HG03066 (cell line): ENCODE data around the gene HYAL2.

Experiments used
- ATAC-seq: cut with Tn5 transposase; IDR thresholded peaks from one replicate; pipeline ENCODE4 v1.9.1; 2021; ENCODE audit warnings: low read depth; ENCODE audit not compliant: unreplicated experiment

HYAL2 gene

GRCh38 chr3:50331364-50331907 is 8.9 kb upstream of the HYAL2 start:
- no peak for ATAC-seq

DNA sequence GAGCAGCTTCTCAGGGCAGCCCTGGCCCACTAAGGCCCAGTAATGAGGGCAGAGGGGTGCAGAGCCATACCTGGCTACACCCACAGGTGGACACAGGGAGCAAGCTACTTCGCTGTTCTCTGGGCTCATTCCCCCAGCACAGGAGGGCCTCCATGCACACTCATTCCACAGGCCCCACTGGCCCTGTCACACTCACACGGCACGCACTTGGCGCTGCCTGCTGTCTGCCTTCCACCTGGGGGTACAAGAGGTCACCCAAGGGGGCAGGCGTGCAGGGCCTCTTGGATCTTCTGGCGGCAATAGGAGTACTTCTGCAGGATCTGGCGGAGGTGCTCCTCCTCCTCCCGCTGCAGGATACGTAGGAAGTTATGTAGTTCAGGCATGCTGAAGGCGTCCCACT is 7.8 kb upstream of the HYAL2 start:
- ATAC-seq: no peak

DNA sequence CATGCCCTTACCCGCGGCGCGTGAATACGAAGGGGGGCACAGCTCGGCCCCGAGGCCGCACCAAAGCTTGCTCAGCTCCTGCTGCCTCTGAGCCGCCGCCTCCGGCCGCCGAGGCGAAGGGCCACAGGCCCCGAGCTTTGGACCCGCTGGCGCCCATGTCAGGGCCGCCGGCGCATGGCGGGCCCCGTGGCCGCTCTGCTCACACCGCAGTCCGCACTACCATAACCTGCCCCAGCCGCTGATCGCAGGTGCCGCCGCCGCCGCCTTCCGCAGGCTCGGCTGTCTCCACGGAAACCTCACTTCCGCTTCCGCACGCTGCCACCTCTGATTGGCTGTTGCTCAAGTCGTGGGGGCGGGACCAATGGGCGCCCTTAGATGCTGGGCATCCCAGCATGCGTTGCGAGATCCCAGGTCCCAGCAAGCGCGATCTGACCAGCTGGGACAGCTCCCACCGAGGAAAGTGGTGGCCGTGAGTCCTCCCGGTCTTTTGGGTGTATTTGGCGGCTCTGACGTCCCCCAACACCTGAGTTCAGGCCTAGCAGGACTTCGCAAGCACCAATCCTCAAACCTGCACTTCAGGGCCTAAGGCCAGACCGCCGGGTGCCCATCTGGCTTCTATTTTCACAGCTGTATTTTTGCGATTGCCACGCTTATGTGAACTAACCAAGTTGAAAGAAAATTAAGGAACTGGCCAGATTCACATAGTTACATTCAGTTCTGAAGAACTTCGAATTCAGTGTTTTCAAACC is 5.6 kb upstream of the HYAL2 start, which contains the start of gene TUSC2:
TUSC2 (minus strand) TSS at position 281 of the 749 bp plus-strand sequence; CDS start at position 157, 124 bp downstream.
- ATAC-seq: peak; percentile 95

- no peak for ATAC-seq
Measured at GRCh38 chr3:50327129-50327528, 4.6 kb upstream of the HYAL2 start.

GRCh38 chr3:50326182-50326541 is 3.6 kb upstream of the HYAL2 start:
- ATAC-seq: no peak

- ATAC-seq: no peak
Measured at GRCh38 chr3:50325497-50326181, 3.1 kb upstream of the HYAL2 start.

GRCh38 chr3:50325113-50325480 is 2.6 kb upstream of the HYAL2 start:
- ATAC-seq: no peak

DNA sequence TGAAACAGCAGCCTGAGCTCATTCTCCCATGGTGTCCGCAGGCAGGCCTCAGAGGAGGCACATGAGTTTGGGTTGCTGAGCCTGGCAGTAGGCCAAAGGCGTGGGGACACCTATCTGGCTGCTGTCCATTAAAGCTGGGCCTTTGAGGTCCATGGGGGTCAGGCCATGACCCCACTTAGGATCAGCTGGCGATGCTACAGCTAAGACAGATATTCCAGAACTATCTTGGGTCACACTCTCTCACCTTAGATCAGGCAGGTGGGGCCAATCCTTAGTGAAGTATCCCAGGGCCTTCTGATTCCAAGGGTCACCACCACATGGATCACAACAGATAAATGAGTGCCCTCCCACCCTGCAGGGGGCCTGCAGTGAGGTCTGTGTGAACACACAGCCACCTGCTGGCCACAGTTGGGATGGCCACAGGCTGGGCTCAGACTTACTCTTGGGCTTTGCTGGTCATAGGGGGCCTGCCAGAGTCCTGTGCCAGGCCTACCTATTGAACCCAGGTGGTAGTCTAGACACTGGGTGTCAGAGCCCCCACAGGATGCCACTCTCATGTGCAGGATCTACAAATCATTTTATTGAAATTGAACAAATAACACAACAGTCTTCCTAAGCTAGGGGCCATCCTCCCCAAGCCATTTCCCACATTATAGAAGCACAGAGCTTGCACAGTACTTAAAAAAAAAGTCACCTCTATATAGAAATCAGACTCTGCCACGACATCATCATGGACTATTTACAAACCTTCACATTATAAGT is 2.0 kb upstream of the HYAL2 start:
- no peak for ATAC-seq

DNA sequence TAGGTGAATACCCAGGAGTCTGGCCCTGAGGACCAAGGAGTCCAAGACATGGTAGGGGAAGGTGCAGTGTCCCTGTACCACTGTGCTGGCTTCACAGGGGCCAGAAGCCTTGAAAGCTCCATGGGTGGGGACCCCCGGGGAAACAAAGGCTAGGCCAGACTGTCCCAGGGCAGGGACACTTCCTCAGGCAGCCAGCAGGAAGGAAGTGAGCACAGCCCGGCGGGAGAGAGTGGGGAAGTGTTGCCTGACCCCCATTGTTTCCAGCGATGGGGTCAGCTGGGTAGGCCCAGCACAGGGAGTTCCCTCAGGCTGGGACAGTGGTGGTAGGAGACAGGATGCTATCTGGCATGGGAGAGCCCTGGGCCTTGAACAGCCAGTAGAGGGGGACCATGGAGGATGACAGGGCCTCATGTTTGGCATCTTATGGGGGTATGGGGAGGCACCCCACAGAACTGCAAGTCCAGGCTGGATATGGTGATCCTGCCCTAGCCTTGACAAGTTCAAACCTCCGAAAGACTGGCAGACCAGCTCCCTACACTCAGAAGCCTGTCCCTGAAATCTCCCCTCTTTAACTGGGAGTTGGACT is 1.2 kb upstream of the HYAL2 start:
- ATAC-seq: no peak

DNA sequence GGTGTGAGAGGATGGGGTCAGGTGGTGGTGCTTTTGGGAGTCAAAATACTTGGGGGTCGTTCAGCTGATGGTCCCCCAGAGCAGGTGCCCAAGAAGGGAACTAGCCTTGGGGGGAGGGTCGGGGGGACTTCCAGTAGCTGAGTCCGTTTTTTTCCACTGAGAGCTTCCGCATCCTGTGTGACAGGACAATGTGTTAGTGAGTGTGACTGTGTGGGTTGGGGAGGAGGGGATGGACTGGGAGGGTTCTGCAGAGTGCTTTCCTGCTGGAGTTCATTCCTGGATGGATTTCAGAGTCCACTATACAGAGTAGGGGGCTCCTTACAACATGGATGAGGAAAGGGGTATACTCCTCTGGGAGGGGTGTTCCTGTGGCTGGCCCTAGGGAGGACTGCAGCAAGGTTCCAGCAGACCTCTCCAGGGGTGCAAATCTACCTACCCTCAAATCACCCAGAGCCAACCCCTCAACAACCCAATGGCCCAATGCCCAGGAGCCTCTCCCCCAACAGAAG is 601 bp upstream of the HYAL2 start:
- no peak for ATAC-seq

DNA sequence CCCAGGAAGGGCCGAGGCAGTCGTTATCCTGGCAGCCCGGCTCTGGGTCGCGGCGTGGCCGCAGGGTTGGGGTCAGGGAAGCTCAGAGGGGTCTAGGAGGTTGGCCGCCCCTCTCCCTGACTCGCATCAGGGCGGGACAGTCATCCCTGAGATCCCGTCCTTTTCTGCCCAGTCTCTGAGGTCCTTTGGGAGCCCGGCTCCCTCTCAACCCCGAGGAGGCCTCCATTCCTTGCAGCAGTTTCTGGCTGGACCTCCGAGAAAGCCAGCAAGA is 495 bp downstream of the HYAL2 start:
- no peak for ATAC-seq

DNA sequence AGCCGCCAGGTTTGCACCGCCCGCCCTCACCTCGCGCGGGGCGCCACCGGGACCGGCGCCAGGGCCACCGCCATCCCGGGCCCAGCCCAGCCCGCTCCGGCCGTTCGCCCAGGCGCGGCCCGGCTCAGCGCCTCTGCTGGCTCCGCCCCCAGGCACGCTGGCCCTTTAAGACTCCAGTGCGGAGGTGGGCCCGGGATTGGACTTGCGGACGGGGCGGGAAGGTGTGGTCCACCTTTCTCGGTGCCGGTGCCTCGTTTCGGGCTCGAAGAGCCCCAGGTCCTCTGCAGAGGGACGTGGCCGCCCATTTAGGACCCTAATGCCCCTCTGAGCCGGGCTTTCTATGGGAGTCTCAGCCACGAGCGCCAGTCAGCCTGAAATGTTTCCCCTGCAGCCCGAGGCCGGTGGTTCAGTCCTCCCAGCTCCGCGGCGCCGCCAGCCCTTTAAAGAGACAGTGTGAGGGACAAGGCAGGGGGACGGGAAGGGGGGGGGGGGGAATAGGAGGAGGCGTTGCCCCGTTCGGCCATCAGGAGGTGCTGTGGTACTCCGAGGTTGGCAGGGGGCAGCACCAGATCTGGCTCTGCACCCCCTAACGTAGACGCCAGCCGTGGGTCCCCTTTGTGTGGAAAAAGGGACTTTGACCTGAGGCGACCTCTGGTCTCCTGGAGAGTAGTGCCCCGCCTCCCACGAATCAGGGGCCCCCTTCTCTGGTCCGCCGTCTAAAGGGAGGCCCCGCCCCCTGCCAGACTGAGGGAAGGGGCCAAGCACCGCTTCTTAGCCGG is 1.0 kb downstream of the HYAL2 start:
- peak; percentile 82 for ATAC-seq

DNA sequence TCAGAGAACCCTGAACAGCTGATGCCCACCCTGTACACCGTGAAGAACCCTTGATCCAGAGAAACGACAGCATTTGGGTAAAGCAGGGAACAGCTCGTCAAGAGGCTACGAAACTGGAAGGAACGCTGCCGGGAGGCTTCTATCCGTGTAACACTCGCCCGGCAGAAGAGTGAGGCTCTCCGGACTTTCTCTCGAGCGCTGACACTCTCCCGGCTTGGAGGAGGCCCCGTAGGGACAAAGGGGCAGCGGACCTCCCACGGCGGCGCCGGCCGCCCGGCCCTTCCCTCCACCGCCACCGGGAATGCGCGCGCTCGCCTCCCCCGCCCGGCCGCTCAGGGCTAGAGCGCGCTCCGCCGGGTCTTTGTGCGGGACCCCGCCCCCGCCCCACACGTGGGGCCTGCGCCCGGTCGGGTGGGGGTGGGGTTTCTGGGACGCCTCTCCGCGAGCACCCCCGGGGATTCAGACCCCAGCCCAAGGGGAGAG is 1.7 kb downstream of the HYAL2 start:
- peak; percentile 45 for ATAC-seq

GRCh38 chr3:50319894-50320625 is 2.5 kb downstream of the HYAL2 start:
- no peak for ATAC-seq

GRCh38 chr3:50319181-50319893 is 3.2 kb downstream of the HYAL2 start:
- no peak for ATAC-seq

DNA sequence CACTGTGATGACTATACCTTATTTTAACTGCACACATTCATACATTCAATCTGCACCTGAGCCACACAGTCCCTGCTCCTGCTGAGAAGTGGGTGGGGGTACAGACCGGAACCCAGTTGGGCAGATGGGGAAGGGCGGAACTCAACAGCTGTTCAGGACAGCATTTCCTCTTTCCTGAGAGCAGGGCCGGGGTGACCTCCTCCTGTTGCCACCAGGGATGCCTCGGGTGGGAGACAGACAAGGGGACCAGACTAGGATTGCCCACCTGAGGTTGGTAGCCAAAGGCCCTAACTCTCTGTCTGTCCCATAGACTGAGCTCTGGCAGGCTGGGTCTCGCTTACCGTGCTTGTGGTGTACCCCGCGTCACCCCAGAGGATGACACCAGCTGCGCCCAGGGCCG is 3.9 kb downstream of the HYAL2 start:
- ATAC-seq: no peak

- ATAC-seq: no peak
Measured at GRCh38 chr3:50318163-50318562, 4.4 kb downstream of the HYAL2 start.

- no peak for ATAC-seq
Measured at GRCh38 chr3:50317300-50317699, 5.2 kb downstream of the HYAL2 start.
